Breast epithelium (tissue), 4 donors: ENCODE data around the gene PRPF18. TPM values are rescaled to one million over a fixed set of nuclear protein-coding genes. Genes with fewer than 3 reads are reported as not detected.

Experiments
- DNase-seq, 2 donors: peaks; one replicate each; pipeline ENCODE4 v3.0.0-alpha.2; 2019; ENCODE audit warnings: low spot score in 2 of 2
- H3K27ac ChIP-seq, 2 donors: fragments of 200-600 bp; sonication (generic) in 1 of 2; one replicate each; pipeline ENCODE4 v1.5.1; 2016 to 2019; ENCODE audit warnings: mild to moderate bottlenecking in 1 of 2
- H3K27me3 ChIP-seq, 2 donors: fragments of 200-600 bp; sonication (generic) in 1 of 2; one replicate each; pipeline versions ENCODE4 v1.5.1 to v1.6.0; 2017 to 2019; ENCODE audit warnings: control low read depth in 1 of 2, mild to moderate bottlenecking in 1 of 2
- H3K36me3 ChIP-seq: fragments of 200-600 bp; one replicate; pipeline ENCODE4 v1.5.1; 2019
- H3K4me1 ChIP-seq, 2 donors: fragments of 200-600 bp; sonication (generic); one replicate each; pipeline ENCODE4 v1.5.1; 2016 to 2019; ENCODE audit warnings: control low read depth in 1 of 2
- H3K4me3 ChIP-seq, 3 donors: fragments of 200-600 bp; sonication (generic); 1 replicate in 2 of 3; 2 replicates in 1 of 3; pipeline ENCODE4 v1.5.1; 2016 to 2019; ENCODE audit warnings: mild to moderate bottlenecking in 3 of 3, moderate library complexity in 2 of 3
- H3K9me3 ChIP-seq, 2 donors: fragments of 200-600 bp; sonication (generic) in 1 of 2; one replicate each; pipeline ENCODE4 v1.5.1; 2016 to 2019; ENCODE audit warnings: control low read depth in 1 of 2
- POLR2A ChIP-seq: fragments of 450-650 bp; IDR thresholded peaks from one replicate; pipeline ENCODE4 v1.6.1; 2016; ENCODE audit warnings: antibody characterized with exemption, mild to moderate bottlenecking, moderate library complexity
- POLR2AphosphoS5 ChIP-seq, 3 donors: sonication (generic); formaldehyde crosslinking; IDR thresholded peaks; one replicate each; pipeline ENCODE4 v1.6.1; 2017; ENCODE audit warnings: antibody characterized with exemption in 3 of 3
- intact Hi-C: fragments of 100-400 bp; cut with DNase I; formaldehyde crosslinking; loops from one replicate; pipeline ENCODE4 v1.15.1; 2023; ENCODE audit warnings: low total_unique reads
- total RNA-seq, 3 donors: library from RNA; depleted of rRNA; stranded (reverse); fragments of >200 nt; gene quantifications; one replicate each; pipeline ENCODE4 v1.1.0, GENCODE V29; 2016
- TF ChIP-seq, protein P1 (sequence below), 3 donors: fragments of 450-650 bp; IDR thresholded peaks; one replicate each; pipeline ENCODE4 v1.5.1; 2016 to 2017; ENCODE audit warnings: antibody characterized with exemption in 3 of 3, mild to moderate bottlenecking in 3 of 3, moderate library complexity in 3 of 3

The PRPF18 gene
- total RNA-seq, 3 donors from 2014 or later = 29.6 to 48.6 (median 36.7) TPM

GRCh38 chr10:13654846-13655245 is 68.1 kb downstream of the PRPF18 start:
- H3K4me3 ChIP-seq = no peak overlapping the region
- H3K9me3 ChIP-seq = no peaks in the 10 kb centered on the region
- no peaks in the 10 kb centered on the region for H3K27me3 ChIP-seq
- no peak for DNase-seq
- no peaks in the 10 kb centered on the region for H3K36me3 ChIP-seq
- no peaks in the 10 kb centered on the region for H3K4me1 ChIP-seq
- no peak overlapping the region for H3K27ac ChIP-seq
- intact Hi-C loops = no loop called here
- TF ChIP-seq POLR2A (no peak), POLR2AphosphoS5 (IDR thresholded peaks at IDR 0.05) (no peak)
- TF ChIP-seq, protein P1, sequence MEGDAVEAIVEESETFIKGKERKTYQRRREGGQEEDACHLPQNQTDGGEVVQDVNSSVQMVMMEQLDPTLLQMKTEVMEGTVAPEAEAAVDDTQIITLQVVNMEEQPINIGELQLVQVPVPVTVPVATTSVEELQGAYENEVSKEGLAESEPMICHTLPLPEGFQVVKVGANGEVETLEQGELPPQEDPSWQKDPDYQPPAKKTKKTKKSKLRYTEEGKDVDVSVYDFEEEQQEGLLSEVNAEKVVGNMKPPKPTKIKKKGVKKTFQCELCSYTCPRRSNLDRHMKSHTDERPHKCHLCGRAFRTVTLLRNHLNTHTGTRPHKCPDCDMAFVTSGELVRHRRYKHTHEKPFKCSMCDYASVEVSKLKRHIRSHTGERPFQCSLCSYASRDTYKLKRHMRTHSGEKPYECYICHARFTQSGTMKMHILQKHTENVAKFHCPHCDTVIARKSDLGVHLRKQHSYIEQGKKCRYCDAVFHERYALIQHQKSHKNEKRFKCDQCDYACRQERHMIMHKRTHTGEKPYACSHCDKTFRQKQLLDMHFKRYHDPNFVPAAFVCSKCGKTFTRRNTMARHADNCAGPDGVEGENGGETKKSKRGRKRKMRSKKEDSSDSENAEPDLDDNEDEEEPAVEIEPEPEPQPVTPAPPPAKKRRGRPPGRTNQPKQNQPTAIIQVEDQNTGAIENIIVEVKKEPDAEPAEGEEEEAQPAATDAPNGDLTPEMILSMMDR (IDR thresholded peaks at IDR 0.05) = no peak

GRCh38 chr10:13656337-13657100 is 69.8 kb downstream of the PRPF18 start:
- no peaks in the 10 kb centered on the region for H3K27me3 ChIP-seq

GRCh38 chr10:13657101-13657680 is 70.4 kb downstream of the PRPF18 start:
- H3K36me3 ChIP-seq = no peaks in the 10 kb centered on the region
- intact Hi-C loops = no loop called here
- H3K27ac ChIP-seq = no peak overlapping the region
- DNase-seq = no peak
- no peak for TF ChIP-seq POLR2A
- TF ChIP-seq, protein P1 (IDR thresholded peaks at IDR 0.05) = no peak
- TF ChIP-seq POLR2AphosphoS5 (IDR thresholded peaks at IDR 0.05) = no peak
- H3K9me3 ChIP-seq = no peaks in the 10 kb centered on the region
- H3K4me3 ChIP-seq = no peak overlapping the region
- no peaks in the 10 kb centered on the region for H3K27me3 ChIP-seq
- H3K4me1 ChIP-seq = no peaks in the 10 kb centered on the region

More at GRCh38 chr10:13656337-13657100, 69.8 kb downstream of the PRPF18 start:
- no peak for DNase-seq
- Histone ChIP-seq H3K9me3 (no peaks in the 10 kb centered on the region), H3K27ac (no peak overlapping the region), H3K4me1 (no peaks in the 10 kb centered on the region), H3K4me3 (no peak overlapping the region), H3K36me3 (no peaks in the 10 kb centered on the region)
- intact Hi-C loops = no loop called here
- TF ChIP-seq POLR2A = no peak
- TF ChIP-seq, protein P1 (IDR thresholded peaks at IDR 0.05) = no peak
- no peak for TF ChIP-seq POLR2AphosphoS5 (IDR thresholded peaks at IDR 0.05)

GRCh38 chr10:13658264-13658663 is 71.5 kb downstream of the PRPF18 start:
- Histone ChIP-seq H3K9me3 (no peaks in the 10 kb centered on the region), H3K4me3 (no peak overlapping the region), H3K4me1 (no peaks in the 10 kb centered on the region), H3K27ac (no peak overlapping the region), H3K27me3 (no peaks in the 10 kb centered on the region), H3K36me3 (no peaks in the 10 kb centered on the region)
- DNase-seq = no peak
- TF ChIP-seq POLR2AphosphoS5 (IDR thresholded peaks at IDR 0.05) (no peak), POLR2A (no peak)
- TF ChIP-seq, protein P1 (IDR thresholded peaks at IDR 0.05) = no peak
- intact Hi-C loops = no loop called here
